Head of caudate nucleus (tissue), 42 donors: ENCODE measurements around the gene KANK4.

Experiments
- DNase-seq, 42 donors: peaks; one replicate each; pipeline versions ENCODE4 v3.0.0 to v3.0.0-alpha.2; 2020 to 2021; ENCODE audit warnings: mixed read lengths in 7 of 42
- intact Hi-C: fragments of 100-400 bp; cut with DNase I; formaldehyde crosslinking; loops from one replicate; pipeline ENCODE4 v1.15.0; 2022

KANK4 gene

DNA sequence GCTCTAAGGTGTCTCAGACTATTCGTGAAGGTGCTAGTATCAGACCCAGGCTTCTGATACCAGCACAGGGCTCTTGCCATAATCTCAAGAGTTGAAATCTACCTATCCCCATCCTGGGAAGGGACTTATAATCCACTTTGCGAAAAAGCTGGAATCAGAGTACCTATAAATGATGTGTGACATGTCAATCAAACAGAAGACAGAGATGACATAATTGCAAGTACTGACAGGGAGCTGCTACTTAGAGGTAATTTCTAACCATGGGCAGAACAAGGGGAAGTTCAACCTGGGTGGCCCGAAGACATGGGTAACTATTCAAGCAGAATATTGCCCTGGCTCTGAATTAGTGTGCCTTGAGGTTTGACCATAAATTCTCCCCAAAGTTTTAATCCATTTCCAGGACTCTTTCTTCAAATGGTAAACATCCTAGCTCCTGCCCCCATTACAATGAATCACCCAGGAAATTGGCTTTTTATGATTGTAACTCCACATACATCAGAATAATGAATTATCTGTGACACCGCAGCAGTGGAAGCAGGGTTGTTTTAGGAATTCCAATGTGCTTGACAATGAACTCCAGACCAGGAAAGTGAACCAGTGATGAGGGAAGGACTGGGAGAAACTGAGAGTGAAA lies 37.2 kb downstream of the KANK4 start:
- intact Hi-C loops, result no loop called here
- DNase-seq, result peak in 3 of 42 donors; percentile 13 to 29 (median 23)

DNA sequence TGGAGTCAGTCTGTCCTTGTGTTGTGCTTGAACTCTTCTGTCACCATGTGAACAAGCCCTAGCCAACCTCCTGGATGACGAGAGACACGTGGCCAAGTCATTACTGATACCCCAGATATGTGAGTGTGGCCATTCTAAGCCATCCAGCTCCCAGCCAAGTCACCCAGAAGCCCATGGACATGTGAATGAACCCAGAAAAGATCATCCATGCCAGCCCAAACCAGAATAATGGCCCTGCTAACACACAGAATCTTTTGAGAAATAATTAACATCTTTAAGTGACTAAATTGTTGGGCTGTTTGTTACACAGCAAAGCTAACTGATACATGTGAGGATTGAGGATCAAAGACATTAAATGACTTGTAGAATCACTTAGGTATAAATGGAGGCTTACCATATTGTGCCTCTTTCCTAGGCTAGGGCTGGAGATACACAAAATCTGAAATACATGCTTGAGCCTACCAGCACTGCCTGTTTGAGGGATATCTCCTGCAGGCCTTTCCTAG lies 38.2 kb downstream of the KANK4 start:
- no peak for DNase-seq
- intact Hi-C loops, result no loop called here

DNA sequence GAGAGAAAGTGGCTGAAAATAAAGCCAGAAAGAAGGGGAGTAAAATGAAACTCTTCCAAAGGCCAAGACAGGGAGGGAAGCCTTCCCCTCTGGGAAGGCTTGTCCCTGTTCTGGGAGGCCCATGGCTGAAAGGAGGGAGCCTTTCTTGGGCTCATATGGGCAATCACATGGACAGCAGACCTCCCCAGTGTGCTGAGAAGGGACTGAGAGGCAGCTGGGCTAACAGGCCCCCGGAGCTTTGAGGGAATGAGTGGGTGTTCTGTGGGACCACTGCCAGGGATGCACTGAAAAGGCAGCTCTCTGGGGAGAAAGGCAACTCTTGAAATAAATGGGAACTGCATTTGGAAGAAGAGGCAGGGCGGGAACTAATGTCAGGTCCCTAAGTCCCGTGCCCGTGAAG lies 39.1 kb downstream of the KANK4 start:
- DNase-seq, result no peak
- intact Hi-C loops, result no loop called here

DNA sequence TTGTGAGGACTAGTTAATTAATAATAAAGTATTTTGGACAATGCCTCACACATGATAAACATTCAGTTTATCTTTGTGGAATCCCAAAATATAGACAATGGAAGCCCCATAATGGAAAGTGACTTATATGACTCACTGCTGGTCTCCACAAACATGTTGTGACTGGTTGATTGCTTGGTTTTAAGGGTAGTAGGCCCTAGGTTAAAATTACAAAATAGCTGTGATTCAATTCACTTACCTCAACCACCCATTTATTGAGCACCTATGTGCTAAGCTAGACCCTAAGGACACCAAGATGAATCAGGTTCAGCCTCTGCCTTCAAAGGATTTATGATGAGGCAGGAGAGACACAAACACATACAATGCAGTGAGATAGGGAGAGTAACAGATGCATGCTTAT lies 42.4 kb downstream of the KANK4 start:
- intact Hi-C loops, result no loop called here
- DNase-seq, result no peak

DNA sequence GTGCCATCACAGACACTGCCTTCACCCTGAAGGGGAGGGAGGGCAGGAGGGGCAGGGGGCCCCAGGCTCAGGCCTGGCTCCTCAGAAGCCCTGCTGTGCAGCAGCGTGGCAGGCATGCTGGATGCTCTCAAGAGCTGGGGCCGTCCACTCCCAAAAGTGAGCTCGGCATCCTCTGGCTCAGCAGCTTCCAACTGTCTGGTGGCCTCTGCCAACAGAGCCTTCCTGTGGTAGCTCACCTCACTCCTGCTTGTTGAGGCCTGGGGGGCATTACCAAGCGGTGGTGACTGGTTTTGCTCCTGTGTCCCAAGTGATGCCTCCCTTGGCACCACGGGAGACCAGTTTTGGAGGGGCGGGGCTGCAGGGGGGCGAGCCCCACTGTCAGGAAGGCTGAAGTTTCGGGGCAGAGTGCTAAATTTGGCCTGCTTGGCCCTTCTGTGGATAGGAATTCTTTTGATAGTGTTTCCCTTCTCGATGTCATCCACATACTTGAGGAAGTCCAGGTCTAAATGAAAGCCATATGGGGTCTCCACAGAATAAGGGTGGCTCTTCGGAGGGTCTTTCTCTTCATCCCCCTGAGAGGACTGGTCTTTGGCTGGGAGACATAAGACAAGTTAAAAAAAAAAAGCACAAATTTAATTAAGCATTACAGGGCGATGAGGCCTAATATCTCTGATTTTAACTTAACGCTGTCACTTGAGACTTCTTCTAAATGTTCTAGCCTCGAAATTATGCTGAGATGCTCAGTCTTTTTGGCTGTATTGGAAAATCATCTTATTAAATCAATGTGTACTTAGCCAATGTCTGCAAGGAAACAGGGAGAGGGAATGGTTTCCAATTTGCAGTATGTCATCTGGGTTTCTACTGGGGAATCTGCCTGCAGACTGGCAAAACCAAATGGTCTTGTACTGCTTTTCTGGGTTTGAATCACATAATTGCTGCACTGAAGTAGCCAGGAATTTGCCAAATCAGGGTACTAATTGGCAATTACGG lies 44.4 kb downstream of the KANK4 start:
- intact Hi-C loops, result no loop called here
- DNase-seq, result no peak

DNA sequence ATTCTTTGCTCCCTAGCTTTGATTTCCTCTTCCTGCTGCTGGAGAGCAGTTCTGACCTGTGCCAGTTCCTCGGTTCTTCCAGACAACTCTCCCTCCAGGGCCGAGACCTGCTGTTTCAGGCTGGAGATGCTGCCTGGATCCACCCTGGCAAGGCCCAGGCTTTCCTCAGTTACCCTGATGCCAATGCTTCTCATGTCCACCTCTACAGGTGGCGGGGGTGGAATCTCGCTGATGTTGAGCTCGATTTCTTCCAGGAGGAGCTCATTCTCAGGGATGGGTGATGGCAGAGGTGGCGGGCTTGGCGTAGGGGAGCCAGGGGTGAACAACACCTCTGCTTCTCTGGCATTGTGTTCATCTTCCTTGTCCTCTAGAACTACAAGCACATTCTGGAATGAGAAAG lies 45.3 kb downstream of the KANK4 start:
- intact Hi-C loops, result no loop called here
- no peak for DNase-seq

DNA sequence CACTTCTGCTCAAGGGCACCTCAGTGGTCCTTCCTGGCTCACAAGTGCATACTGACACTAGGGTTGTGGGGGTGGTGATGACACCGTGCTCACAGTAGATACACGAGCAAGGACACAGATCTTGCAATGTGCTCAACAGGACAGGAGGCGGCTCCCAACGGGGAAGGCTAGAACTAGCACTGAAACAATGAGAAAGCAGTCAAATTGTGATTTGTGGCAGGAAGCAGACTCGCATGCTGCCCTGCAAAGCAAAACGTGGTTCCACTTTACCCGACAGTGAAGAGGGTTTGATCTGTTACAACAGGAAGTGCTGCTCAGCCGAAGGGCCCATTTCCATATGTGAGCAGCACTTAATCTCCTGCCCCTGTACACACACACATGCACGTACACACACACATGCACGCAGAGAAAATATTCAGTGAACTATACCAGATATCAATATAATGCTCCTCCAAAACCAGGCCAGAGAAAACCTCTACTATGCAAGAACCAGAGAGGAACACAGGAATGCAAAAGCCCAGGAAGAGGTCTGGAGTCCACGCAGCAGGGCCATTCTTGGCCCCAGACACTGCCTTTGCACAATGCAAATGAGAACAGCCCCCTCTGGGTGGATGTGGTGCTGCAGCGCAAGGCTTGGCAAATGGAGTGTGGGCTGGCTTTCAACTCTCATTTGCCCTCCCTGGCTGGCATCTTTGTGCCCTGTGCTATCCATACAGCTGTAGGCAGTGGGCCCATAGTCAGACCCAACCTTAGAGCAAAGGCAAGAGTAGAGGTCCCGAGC lies 47.1 kb downstream of the KANK4 start:
- intact Hi-C loops, result no loop called here
- no peak for DNase-seq

DNA sequence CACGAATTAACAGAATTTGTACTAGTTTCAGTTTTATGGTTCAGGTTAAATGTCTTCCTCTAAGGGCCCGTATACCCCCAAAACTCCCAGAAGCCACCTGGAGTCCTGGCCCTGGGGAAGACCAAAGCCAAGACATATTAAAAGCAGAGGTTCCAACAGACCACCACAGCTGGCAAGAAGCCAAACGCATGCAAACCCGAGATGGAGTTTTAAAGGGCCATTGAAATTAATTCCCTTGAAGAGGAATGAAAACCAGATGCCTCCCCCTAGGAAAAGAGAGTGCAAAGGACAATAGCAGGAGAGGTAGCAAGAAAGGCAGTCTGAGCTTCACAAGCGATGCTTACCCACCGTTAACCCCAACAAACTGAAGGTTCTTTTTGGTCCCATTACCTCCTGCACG lies 48.1 kb downstream of the KANK4 start:
- intact Hi-C loops, result no loop called here
- no peak for DNase-seq

DNA sequence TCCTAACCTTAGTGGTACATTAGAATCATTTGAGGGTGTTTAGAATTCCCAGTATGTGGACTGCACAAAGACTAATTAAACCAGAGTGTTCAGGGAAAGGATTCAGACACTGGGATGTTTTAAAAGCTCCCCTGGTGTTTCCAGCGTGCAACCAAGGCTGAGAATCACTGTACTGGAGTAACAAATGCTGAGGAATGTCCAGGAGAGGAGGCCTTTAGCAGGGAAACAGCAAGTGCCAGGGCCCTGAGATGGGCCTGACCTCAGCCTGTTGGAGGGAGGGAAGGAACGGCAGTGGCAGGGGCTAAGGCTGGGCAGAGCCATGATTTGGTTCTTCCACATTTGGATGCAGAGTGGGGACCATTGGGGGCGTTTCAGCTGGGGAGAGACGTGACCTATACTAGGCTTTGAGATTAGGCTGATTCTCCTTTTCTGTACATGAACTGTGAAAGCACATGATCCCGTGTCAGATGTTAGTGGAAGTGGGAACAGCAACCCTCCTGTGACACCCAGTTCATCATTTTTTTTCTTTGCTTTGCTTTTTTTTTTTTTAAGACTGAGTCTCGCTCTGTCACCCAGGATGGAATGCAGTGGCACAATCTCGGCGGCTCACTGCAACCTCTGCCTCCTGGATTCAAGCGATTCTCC lies 49.3 kb downstream of the KANK4 start:
- DNase-seq, result no peak
- intact Hi-C loops, result no loop called here

DNA sequence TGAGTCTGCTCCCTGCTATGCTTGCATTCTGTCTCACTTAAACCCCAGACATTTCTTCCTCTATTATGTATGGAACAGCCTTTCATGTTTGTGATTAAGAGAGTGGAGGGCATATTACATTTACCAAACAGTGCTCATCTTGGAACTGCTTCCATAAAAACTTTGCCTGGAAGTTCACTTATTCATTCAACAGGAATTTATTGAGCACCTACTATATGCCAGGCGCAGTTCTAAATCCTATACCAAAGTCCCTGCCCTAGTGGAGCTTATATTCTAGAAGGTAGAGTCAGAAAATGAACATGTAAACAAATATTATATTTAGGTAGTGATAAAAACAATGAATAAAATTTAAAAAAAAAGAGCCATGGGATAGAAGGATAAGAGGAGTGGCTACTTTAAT lies 49.8 kb downstream of the KANK4 start:
- DNase-seq, result no peak
- intact Hi-C loops, result no loop called here

DNA sequence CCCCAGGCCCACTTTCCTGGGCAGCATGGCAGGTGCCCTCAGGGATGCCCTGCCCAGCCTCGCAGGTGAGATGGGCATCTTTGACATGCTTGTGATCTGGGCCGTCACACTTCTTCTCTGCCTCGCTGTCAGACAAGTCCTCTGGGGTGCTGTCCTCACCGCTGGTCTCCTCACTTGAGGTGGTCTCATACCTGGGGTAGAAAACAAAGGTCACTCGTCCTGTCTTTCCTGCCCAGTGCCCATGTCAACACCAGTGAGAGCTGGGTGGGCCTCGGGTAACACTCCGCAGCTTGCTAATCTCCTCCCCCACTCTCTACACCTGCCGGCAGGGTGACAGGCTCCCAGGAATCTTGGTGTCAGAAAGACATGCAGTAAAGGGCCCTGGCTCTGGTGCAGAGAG lies 50.9 kb downstream of the KANK4 start:
- DNase-seq, result no peak
- intact Hi-C loops, result no loop called here

DNA sequence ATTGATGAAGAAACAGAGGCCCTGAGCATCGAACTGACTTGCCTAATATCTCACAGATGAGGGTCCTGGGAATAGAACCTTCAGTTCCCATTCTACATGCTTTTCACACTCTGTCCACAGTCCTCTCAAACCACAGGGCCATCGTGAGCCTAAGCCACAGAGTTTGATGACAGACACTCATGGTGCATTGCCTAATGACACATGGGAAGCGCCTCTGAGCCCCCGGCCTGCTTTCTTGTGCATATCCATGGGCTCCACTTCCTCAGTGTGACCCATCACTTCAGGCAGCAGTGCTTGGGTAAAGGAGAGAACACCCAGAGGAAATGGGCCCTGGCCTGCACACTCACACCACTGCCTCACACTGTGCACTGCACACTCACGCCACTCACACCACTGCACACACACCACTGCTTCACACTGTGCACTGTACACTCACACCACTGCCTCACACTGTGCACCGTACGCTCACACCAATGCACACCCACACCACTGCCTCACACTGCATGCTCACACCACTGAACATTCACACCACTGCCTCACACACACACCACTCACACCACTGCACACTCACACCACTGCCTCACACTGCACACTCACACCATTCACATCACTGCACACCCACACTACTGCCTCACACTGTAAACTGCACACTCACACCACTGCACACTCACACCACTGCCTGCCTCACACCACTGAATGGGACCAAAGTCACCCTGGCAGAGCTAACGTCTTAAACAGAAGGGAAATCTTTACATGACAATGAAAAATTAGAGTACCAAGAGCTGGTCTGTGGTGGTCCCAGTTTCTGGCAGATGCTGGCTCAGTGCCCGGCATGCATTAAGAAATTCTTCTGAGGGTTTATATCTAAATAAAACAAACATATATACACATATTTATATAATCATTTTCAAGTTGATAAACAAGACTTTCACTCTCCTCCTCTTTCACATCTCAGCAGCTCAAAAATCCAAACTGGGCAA lies 53.0 kb downstream of the KANK4 start:
- intact Hi-C loops, result no loop called here

DNA sequence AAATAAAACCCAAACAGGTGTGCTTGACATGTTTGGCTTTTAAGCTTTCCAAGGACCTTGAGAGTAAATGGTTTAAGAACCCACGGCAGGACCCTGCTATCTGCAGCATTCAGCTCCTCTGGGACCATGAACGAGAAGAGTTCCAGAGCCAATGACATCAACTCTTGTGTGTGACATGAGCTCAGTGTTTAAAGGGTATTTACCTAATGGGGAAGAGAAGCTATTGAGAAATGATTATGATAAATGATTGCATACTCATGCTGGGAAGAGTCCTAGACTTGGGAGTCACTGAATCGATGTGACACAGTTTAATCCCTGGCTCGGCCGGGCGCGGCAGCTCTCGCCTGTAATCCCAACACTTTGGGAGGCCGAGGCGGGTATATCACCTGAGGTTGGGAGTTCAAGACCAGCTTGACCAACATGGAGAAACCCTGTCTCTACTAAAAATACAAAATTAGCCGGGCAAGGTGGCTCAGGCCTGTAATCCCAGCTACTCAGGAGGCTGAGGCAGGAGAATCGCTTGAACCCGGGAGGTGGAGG lies 55.4 kb downstream of the KANK4 start:
- no peak for DNase-seq
- intact Hi-C loops, result no loop called here

More for the DNA sequence above, 53.0 kb downstream of the KANK4 start:
- no peak for DNase-seq

DNA sequence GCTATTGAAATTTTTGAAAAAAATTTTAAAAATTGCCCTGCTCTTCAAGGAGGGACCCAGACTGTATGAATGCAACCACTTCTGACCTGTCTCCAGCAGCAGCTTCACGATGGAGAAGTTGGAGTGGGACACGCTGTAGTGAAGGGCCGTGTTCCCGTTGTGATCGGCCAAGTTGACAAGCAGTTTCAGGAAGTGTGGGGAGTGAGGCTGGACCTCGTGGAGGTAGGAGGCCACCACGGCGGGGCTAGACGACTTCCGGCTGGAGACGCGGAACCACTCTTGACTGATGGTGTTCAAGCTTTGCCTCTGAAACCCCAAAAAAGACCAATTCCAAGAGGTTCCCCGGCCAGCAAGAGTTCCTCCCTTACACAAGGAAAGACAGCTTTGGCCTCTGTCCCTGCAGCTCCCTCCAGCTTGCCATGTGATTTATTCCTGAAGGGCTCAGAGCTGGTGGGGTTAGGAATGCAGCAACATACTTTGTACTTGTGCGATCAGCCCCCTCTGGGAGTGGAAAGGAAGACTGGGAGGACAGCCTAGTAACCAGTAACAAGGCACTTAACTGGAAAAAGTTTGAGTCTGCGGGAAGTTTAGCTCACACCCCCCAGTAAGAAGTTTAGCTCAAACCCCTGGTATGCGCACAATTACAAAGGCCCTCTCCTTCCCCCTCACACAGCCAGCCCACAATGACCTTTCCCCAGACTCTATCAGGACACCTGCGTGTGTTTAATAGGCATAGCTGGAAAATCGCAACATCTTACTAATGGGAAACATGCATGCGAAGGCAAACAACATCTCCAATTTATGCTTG lies 56.0 kb downstream of the KANK4 start:
- intact Hi-C loops, result no loop called here
- no peak for DNase-seq

DNA sequence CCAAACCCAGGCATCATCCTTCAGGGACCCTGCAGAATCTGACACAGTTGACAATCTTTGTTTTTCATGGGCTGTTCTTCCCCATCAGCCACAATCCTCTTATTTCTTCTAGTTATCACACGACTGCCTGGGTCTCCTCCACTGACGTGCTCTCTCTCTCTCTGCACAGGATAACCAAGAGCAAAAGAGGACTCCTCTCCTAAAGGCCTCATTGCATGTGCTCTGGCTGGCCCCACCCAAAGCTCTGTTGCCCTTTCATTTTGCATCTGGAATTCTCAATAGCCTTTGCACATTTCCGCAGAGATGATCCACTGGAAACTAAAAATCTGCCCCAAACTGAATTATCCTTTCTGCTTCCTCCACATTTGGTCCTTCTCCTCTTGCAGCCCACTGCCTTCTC lies 58.5 kb downstream of the KANK4 start:
- DNase-seq, result no peak
- intact Hi-C loops, result no loop called here

DNA sequence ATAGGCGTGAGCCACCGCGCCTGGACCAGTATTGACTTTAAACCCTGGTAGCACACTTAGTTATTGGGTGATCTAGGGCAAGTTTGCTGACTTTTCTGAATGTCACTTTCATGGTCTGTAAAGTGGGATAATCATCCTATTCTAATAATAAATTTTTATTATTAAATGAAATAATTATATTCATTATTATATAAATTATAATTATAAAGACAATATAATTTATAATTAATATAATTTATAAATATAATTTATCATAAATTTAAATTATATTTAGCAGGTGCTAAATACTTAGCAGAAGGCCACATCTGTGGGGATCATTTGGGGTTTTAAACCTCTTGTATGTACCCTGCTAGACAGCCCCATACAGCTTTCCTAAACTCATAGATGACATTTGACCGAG lies 59.7 kb downstream of the KANK4 start:
- intact Hi-C loops, result no loop called here
- DNase-seq, result no peak

DNA sequence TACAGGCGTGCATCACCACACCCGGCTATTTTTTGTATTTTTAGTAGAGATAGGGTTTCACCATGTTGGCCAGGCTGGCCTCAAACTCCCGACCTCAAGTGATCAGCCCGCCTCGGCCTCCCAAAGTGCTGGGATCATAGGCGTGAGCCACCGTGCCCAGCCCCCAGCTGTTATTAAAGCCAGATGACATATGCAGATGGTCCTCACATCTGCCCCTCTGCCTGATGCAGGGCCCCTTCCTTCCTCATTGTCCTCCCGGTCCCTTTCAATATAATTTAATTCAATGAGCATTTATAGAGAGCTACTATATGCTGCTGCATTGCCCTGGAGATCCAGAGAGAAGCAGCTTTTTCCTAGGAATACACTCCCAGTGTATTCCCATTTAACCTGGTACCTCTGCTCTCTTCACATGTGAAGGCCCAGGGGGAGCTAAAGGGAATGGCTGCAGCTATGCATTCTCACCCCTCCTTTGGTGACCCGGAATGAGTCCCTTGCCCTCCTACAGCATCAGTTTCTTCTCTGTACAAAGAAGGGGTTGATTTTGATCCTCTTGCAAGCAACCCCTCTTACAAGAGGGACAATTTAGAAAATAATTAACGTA lies 69.0 kb downstream of the KANK4 start:
- no peak for DNase-seq
- intact Hi-C loops, result no loop called here
